ENCODE data around the gene TPRX2.
A peak's percentile ranks its signal among the peaks of the same experiment; 100 is the strongest.
"Not testable (repeated sequence)": the region's sequence is repeated elsewhere in the genome, so short reads cannot be mapped to it uniquely, and the experiment has no call there.

Gene TPRX2

GRCh38 chr19:47858646-47859285 is at the start of gene TPRX2:
Gene TPRX2, plus strand, starts transcription at chr19:47859235. Its CDS starts 12 bp downstream, at chr19:47859247.
- H3K36me3 ChIP-seq (ENCODE audit: control insufficient read depth, insufficient read depth, low read length); H3K27me3 ChIP-seq (ENCODE audit: control insufficient read depth, insufficient read depth, low read length); H3K4me3 ChIP-seq (ENCODE audit: low read depth, low read length); H3K27ac ChIP-seq (ENCODE audit: low read depth, low read length); H3K4me1 ChIP-seq (ENCODE audit: control insufficient read depth, insufficient read depth, low read length); H3K9me3 ChIP-seq (ENCODE audit: control insufficient read depth, insufficient read depth, low read length); H3K9ac ChIP-seq (ENCODE audit: low read depth, low read length): not testable (repeated sequence)

GRCh38 chr19:47813304-47813994 is 45.6 kb upstream of the TPRX2 start:
- Histone ChIP-seq H3K27me3 (ENCODE audit: control insufficient read depth, insufficient read depth, low read length) (no peaks in the 10 kb centered on the region), H3K9ac (ENCODE audit: low read depth, low read length) (no peak overlapping the region), H3K4me1 (ENCODE audit: control insufficient read depth, insufficient read depth, low read length) (no peaks in the 10 kb centered on the region), H3K36me3 (ENCODE audit: control insufficient read depth, insufficient read depth, low read length) (no peaks in the 10 kb centered on the region), H3K27ac (ENCODE audit: low read depth, low read length) (no peak overlapping the region), H3K9me3 (ENCODE audit: control insufficient read depth, insufficient read depth, low read length) (no peaks in the 10 kb centered on the region), H3K4me3 (ENCODE audit: low read depth, low read length) (no peak overlapping the region)

- Histone ChIP-seq H3K27me3 (ENCODE audit: control insufficient read depth, insufficient read depth, low read length) (no peaks in the 10 kb centered on the region), H3K36me3 (ENCODE audit: control insufficient read depth, insufficient read depth, low read length) (no peaks in the 10 kb centered on the region), H3K27ac (ENCODE audit: low read depth, low read length) (no peak overlapping the region), H3K9me3 (ENCODE audit: control insufficient read depth, insufficient read depth, low read length) (no peaks in the 10 kb centered on the region), H3K4me1 (ENCODE audit: control insufficient read depth, insufficient read depth, low read length) (no peaks in the 10 kb centered on the region), H3K4me3 (ENCODE audit: low read depth, low read length) (no peak overlapping the region), H3K9ac (ENCODE audit: low read depth, low read length) (no peak overlapping the region)
Observed at GRCh38 chr19:47813995-47814328, 45.1 kb upstream of the TPRX2 start.

GRCh38 chr19:47816270-47816669 is 42.8 kb upstream of the TPRX2 start:
- H3K27ac ChIP-seq (ENCODE audit: low read depth, low read length); H3K9ac ChIP-seq (ENCODE audit: low read depth, low read length); H3K36me3 ChIP-seq (ENCODE audit: control insufficient read depth, insufficient read depth, low read length); H3K27me3 ChIP-seq (ENCODE audit: control insufficient read depth, insufficient read depth, low read length); H3K9me3 ChIP-seq (ENCODE audit: control insufficient read depth, insufficient read depth, low read length); H3K4me3 ChIP-seq (ENCODE audit: low read depth, low read length): not testable (repeated sequence)
- H3K4me1 ChIP-seq (ENCODE audit: control insufficient read depth, insufficient read depth, low read length): peaks cover 15% of the 10 kb centered on the region

- H3K27me3 ChIP-seq (ENCODE audit: control insufficient read depth, insufficient read depth, low read length); H3K9me3 ChIP-seq (ENCODE audit: control insufficient read depth, insufficient read depth, low read length); H3K9ac ChIP-seq (ENCODE audit: low read depth, low read length); H3K4me3 ChIP-seq (ENCODE audit: low read depth, low read length); H3K27ac ChIP-seq (ENCODE audit: low read depth, low read length); H3K36me3 ChIP-seq (ENCODE audit: control insufficient read depth, insufficient read depth, low read length): not testable (repeated sequence)
- peaks cover 22% of the 10 kb centered on the region for H3K4me1 ChIP-seq (ENCODE audit: control insufficient read depth, insufficient read depth, low read length)
Observed at GRCh38 chr19:47818221-47818620, 40.8 kb upstream of the TPRX2 start.

- H3K27ac ChIP-seq (ENCODE audit: low read depth, low read length): peak overlapping the region; percentile 53
- peak overlapping the region; percentile 28; the same call in 1 of the 2 replicates for H3K4me3 ChIP-seq (ENCODE audit: low read depth, low read length)
- H3K27me3 ChIP-seq (ENCODE audit: control insufficient read depth, insufficient read depth, low read length): no peaks in the 10 kb centered on the region
- H3K9me3 ChIP-seq (ENCODE audit: control insufficient read depth, insufficient read depth, low read length): no peaks in the 10 kb centered on the region
- peaks cover 22% of the 10 kb centered on the region for H3K4me1 ChIP-seq (ENCODE audit: control insufficient read depth, insufficient read depth, low read length)
- H3K36me3 ChIP-seq (ENCODE audit: control insufficient read depth, insufficient read depth, low read length): no peaks in the 10 kb centered on the region
- no peak overlapping the region for H3K9ac ChIP-seq (ENCODE audit: low read depth, low read length)
Observed at GRCh38 chr19:47819858-47820257, 39.2 kb upstream of the TPRX2 start.

- H3K36me3 ChIP-seq (ENCODE audit: control insufficient read depth, insufficient read depth, low read length): no peaks in the 10 kb centered on the region
- H3K4me1 ChIP-seq (ENCODE audit: control insufficient read depth, insufficient read depth, low read length): peaks cover 22% of the 10 kb centered on the region
- H3K4me3 ChIP-seq (ENCODE audit: low read depth, low read length): no peak overlapping the region
- H3K9me3 ChIP-seq (ENCODE audit: control insufficient read depth, insufficient read depth, low read length): no peaks in the 10 kb centered on the region
- H3K9ac ChIP-seq (ENCODE audit: low read depth, low read length): no peak overlapping the region
- no peaks in the 10 kb centered on the region for H3K27me3 ChIP-seq (ENCODE audit: control insufficient read depth, insufficient read depth, low read length)
- H3K27ac ChIP-seq (ENCODE audit: low read depth, low read length): no peak overlapping the region
Observed at GRCh38 chr19:47820410-47820809, 38.6 kb upstream of the TPRX2 start.

- H3K9me3 ChIP-seq (ENCODE audit: control insufficient read depth, insufficient read depth, low read length): no peaks in the 10 kb centered on the region
- H3K9ac ChIP-seq (ENCODE audit: low read depth, low read length): no peak within 1 kb of the TSS
- no peak within 1 kb of the TSS for H3K4me3 ChIP-seq (ENCODE audit: low read depth, low read length)
- H3K27me3 ChIP-seq (ENCODE audit: control insufficient read depth, insufficient read depth, low read length): no peaks in the 10 kb centered on the region
- H3K4me1 ChIP-seq (ENCODE audit: control insufficient read depth, insufficient read depth, low read length): peaks cover 22% of the 10 kb centered on the region
- H3K27ac ChIP-seq (ENCODE audit: low read depth, low read length): peak within 1 kb of the TSS; percentile 15
- no peaks in the 10 kb centered on the region for H3K36me3 ChIP-seq (ENCODE audit: control insufficient read depth, insufficient read depth, low read length)
Observed at GRCh38 chr19:47821460-47822020, 37.5 kb upstream of the TPRX2 start, which contains the start of gene CRX. Gene CRX, plus strand, starts transcription at chr19:47821937. Its CDS starts 12,507 bp downstream, at chr19:47834444.

- peaks cover 24% of the 10 kb centered on the region for H3K4me1 ChIP-seq (ENCODE audit: control insufficient read depth, insufficient read depth, low read length)
- no peaks in the 10 kb centered on the region for H3K9me3 ChIP-seq (ENCODE audit: control insufficient read depth, insufficient read depth, low read length)
- H3K4me3 ChIP-seq (ENCODE audit: low read depth, low read length): no peak overlapping the region
- H3K36me3 ChIP-seq (ENCODE audit: control insufficient read depth, insufficient read depth, low read length): no peaks in the 10 kb centered on the region
- no peaks in the 10 kb centered on the region for H3K27me3 ChIP-seq (ENCODE audit: control insufficient read depth, insufficient read depth, low read length)
- H3K27ac ChIP-seq (ENCODE audit: low read depth, low read length): no peak overlapping the region
- no peak overlapping the region for H3K9ac ChIP-seq (ENCODE audit: low read depth, low read length)
Observed at GRCh38 chr19:47824396-47824795, 34.6 kb upstream of the TPRX2 start.

- Histone ChIP-seq H3K36me3 (ENCODE audit: control insufficient read depth, insufficient read depth, low read length) (no peaks in the 10 kb centered on the region), H3K4me3 (ENCODE audit: low read depth, low read length) (no peak overlapping the region), H3K27me3 (ENCODE audit: control insufficient read depth, insufficient read depth, low read length) (no peaks in the 10 kb centered on the region), H3K27ac (ENCODE audit: low read depth, low read length) (no peak overlapping the region), H3K4me1 (ENCODE audit: control insufficient read depth, insufficient read depth, low read length) (peaks cover 5% of the 10 kb centered on the region; the same call in 1 of the 2 replicates), H3K9ac (ENCODE audit: low read depth, low read length) (no peak overlapping the region), H3K9me3 (ENCODE audit: control insufficient read depth, insufficient read depth, low read length) (no peaks in the 10 kb centered on the region)
Observed at GRCh38 chr19:47826800-47827199, 32.2 kb upstream of the TPRX2 start.

GRCh38 chr19:47832723-47833122 is 26.3 kb upstream of the TPRX2 start:
- Histone ChIP-seq H3K36me3 (ENCODE audit: control insufficient read depth, insufficient read depth, low read length) (no peaks in the 10 kb centered on the region), H3K4me1 (ENCODE audit: control insufficient read depth, insufficient read depth, low read length) (peaks cover 4% of the 10 kb centered on the region; the same call in 1 of the 2 replicates), H3K27me3 (ENCODE audit: control insufficient read depth, insufficient read depth, low read length) (no peaks in the 10 kb centered on the region), H3K4me3 (ENCODE audit: low read depth, low read length) (no peak overlapping the region), H3K9me3 (ENCODE audit: control insufficient read depth, insufficient read depth, low read length) (no peaks in the 10 kb centered on the region), H3K9ac (ENCODE audit: low read depth, low read length) (no peak overlapping the region), H3K27ac (ENCODE audit: low read depth, low read length) (no peak overlapping the region)
